ENCODE data around the gene PDCD6IP.

- TF ChIP-seq, protein P1, sequence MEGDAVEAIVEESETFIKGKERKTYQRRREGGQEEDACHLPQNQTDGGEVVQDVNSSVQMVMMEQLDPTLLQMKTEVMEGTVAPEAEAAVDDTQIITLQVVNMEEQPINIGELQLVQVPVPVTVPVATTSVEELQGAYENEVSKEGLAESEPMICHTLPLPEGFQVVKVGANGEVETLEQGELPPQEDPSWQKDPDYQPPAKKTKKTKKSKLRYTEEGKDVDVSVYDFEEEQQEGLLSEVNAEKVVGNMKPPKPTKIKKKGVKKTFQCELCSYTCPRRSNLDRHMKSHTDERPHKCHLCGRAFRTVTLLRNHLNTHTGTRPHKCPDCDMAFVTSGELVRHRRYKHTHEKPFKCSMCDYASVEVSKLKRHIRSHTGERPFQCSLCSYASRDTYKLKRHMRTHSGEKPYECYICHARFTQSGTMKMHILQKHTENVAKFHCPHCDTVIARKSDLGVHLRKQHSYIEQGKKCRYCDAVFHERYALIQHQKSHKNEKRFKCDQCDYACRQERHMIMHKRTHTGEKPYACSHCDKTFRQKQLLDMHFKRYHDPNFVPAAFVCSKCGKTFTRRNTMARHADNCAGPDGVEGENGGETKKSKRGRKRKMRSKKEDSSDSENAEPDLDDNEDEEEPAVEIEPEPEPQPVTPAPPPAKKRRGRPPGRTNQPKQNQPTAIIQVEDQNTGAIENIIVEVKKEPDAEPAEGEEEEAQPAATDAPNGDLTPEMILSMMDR (IDR thresholded peaks at IDR 0.05; ENCODE audit: insufficient read depth, low read depth, low read length): no peak
- no peak for TF ChIP-seq EZH2 (IDR thresholded peaks at IDR 0.05; ENCODE audit: insufficient read depth, low read length)
Measured at GRCh38 chr3:33858131-33858530, 59.7 kb downstream of the PDCD6IP start.

All from astrocyte (in vitro differentiated cells and primary cell).